Caco-2 (cell line): Measurements from ENCODE around the gene CARHSP1. TPM values are rescaled to one million over a fixed set of nuclear protein-coding genes. Genes with fewer than 3 reads are reported as not detected.
"Not testable (repeated sequence)": the region's sequence is repeated elsewhere in the genome, so short reads cannot be mapped to it uniquely, and the experiment has no call there.

Experiments
- BruUV-seq: library from RNA; stranded (reverse); fragments of 400-500 nt; replicated peaks from 2 replicates; lab custom pipeline; 2021; lab: Mats Ljungman, UMichigan
- CTCF ChIA-PET: fragments of 300-600 bp; sonication (Branson Sonifier 250); formaldehyde crosslinking; loops from one replicate; lab custom pipeline; 2022; ENCODE audit warnings: antibody characterized with exemption; lab: Charles Lee
- POLR2A ChIA-PET: fragments of 300-600 bp; sonication (Branson Sonifier 250); formaldehyde crosslinking; loops from one replicate; lab custom pipeline; 2022; ENCODE audit warnings: antibody characterized with exemption; lab: Charles Lee
- DNase-seq, 2 experiments: peaks; one replicate each; pipeline versions ENCODE4 v3.0.0 to v3.0.0-alpha.2; 2020 to 2022
- H3K27me3 ChIP-seq: replicated peaks from 2 replicates; pipeline ENCODE4 v1.6.0; 2011; ENCODE audit warnings: low read length; ENCODE audit not compliant: control insufficient read depth, insufficient read depth
- H3K36me3 ChIP-seq: 2 replicates; pipeline ENCODE4 v1.5.1; 2011; ENCODE audit warnings: low read length; ENCODE audit not compliant: control insufficient read depth, insufficient read depth
- H3K4me1 ChIP-seq: fragments of 250-450 bp; sonication (Bioruptor Pico); 2 replicates; pipeline ENCODE4 v1.5.1; 2020; ENCODE audit warnings: mild to moderate bottlenecking
- H3K4me3 ChIP-seq: 2 replicates; pipeline ENCODE4 v1.5.1; 2011; ENCODE audit warnings: low read depth, mild to moderate bottlenecking, control low read depth, low read length
- H3K9me3 ChIP-seq: fragments of 250-450 bp; sonication (Bioruptor Pico); 2 replicates; pipeline ENCODE4 v1.5.1; 2020; ENCODE audit warnings: mild to moderate bottlenecking, moderate library complexity
- H3K27ac Mint-ChIP-seq: one replicate; pipeline ENCODE4 v1.8.0; 2022; ENCODE audit warnings: mixed read lengths; ENCODE audit not compliant: unreplicated experiment
- H3K27me3 Mint-ChIP-seq: one replicate; pipeline ENCODE4 v1.8.0; 2022; ENCODE audit warnings: mixed read lengths; ENCODE audit not compliant: insufficient read depth, unreplicated experiment
- H3K36me3 Mint-ChIP-seq: one replicate; pipeline ENCODE4 v1.8.0; 2022; ENCODE audit warnings: mild to moderate bottlenecking, mixed read lengths; ENCODE audit not compliant: insufficient read depth, unreplicated experiment
- H3K4me1 Mint-ChIP-seq: one replicate; pipeline ENCODE4 v1.8.0; 2022; ENCODE audit warnings: low read depth, mixed read lengths; ENCODE audit not compliant: unreplicated experiment
- H3K4me3 Mint-ChIP-seq: one replicate; pipeline ENCODE4 v1.8.0; 2022; ENCODE audit warnings: mild to moderate bottlenecking, moderate library complexity, mixed read lengths; ENCODE audit not compliant: unreplicated experiment
- H3K9me3 Mint-ChIP-seq: one replicate; pipeline ENCODE4 v1.8.0; 2022; ENCODE audit warnings: mixed read lengths; ENCODE audit not compliant: unreplicated experiment
- intact Hi-C: fragments of 100-400 bp; cut with micrococcal nuclease; formaldehyde crosslinking; loops from one replicate; pipeline ENCODE4 v1.10.0; 2022; ENCODE audit not compliant: unreplicated experiment
- total RNA-seq: library from RNA; stranded (reverse); gene quantifications from 2 replicates; pipeline ENCODE4 v1.2.3, GENCODE V29; 2022
- TF ChIP-seq, protein P1 (sequence below), 2 experiments: fragments of 200-600 bp in 1 of 2; IDR thresholded peaks; 1 replicate in 1 of 2; 2 replicates in 1 of 2; pipeline versions ENCODE4 v1.5.1 to v1.8.0; 2011 to 2022; ENCODE audit warnings: antibody characterized with exemption in 1 of 2, control low read depth in 1 of 2, inconsistent platforms in 1 of 2, low read depth in 1 of 2, low read length in 1 of 2, mild to moderate bottlenecking in 1 of 2, moderate library complexity in 1 of 2; ENCODE audit not compliant: insufficient read depth in 1 of 2, severe bottlenecking in 1 of 2, unreplicated experiment in 1 of 2

Gene CARHSP1
- total RNA-seq, 1 experiment from 2014 or later: 103 TPM

DNA sequence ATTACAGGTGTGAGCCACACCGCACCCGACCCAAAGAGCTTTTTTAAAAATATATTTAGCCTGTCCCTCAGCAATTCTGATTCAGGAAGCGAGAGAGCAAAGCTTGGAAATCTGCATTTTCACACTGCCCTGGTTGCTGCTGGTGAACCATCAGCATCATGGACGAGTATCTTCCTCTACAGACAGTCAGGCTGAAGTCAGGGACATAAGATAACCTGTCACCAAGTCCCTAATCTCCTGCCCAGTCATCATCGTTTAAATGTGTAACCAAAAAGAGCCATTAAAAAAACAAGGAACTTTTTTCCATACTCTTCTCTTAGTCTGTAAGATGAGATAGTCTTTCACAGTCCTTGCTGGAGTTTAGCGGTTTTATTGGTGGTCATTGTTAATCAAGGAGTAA lies 64.5 kb downstream of the CARHSP1 start:
- Mint-ChIP-seq H3K27ac (no peak overlapping the region), H3K9me3 (no peaks in the 10 kb centered on the region), H3K4me1 (no peaks in the 10 kb centered on the region), H3K4me3 (no peak overlapping the region), H3K27me3 (no peaks in the 10 kb centered on the region), H3K36me3 (peaks cover 83% of the 10 kb centered on the region)
- BruUV-seq: no TSS peak
- TF ChIP-seq, protein P1, sequence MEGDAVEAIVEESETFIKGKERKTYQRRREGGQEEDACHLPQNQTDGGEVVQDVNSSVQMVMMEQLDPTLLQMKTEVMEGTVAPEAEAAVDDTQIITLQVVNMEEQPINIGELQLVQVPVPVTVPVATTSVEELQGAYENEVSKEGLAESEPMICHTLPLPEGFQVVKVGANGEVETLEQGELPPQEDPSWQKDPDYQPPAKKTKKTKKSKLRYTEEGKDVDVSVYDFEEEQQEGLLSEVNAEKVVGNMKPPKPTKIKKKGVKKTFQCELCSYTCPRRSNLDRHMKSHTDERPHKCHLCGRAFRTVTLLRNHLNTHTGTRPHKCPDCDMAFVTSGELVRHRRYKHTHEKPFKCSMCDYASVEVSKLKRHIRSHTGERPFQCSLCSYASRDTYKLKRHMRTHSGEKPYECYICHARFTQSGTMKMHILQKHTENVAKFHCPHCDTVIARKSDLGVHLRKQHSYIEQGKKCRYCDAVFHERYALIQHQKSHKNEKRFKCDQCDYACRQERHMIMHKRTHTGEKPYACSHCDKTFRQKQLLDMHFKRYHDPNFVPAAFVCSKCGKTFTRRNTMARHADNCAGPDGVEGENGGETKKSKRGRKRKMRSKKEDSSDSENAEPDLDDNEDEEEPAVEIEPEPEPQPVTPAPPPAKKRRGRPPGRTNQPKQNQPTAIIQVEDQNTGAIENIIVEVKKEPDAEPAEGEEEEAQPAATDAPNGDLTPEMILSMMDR (IDR thresholded peaks at IDR 0.05; ENCODE audit: insufficient read depth in 1 of 2, low read depth in 1 of 2, low read length in 1 of 2, severe bottlenecking in 1 of 2, unreplicated experiment in 1 of 2): no peak
- Histone ChIP-seq H3K27me3 (no peaks in the 10 kb centered on the region), H3K9me3 (no peaks in the 10 kb centered on the region), H3K4me1 (no peaks in the 10 kb centered on the region), H3K4me3 (no peak overlapping the region), H3K36me3 (peaks cover 2% of the 10 kb centered on the region; the same call in 1 of the 2 replicates)
- no peak for DNase-seq
- POLR2A ChIA-PET: no interaction called here
- CTCF ChIA-PET: no interaction called here
- intact Hi-C loops: no loop called here

DNA sequence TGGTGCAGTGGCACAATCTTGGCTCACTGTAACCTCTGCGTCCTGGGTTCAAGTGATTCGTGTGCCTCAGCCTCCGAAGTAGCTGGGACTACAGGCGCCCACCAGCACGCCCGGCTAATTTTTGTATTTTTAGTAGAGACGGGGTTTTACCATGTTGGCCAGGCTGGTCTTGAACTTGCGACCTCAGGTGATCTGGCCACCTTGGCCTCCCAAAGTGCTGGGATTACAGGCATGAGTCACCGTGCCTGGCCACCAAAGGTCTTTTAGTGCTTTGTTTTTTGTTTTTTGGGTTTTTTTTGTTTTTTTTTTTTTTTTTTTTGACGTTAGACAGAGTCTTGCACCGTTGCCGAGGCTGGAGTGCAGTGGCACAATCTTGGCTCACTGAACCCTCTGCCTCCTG lies 65.1 kb downstream of the CARHSP1 start:
- H3K4me3 ChIP-seq, H3K9me3 ChIP-seq, H3K27ac Mint-ChIP-seq, intact Hi-C loops, H3K4me3 Mint-ChIP-seq, DNase-seq, H3K4me1 ChIP-seq, H3K36me3 ChIP-seq, H3K27me3 ChIP-seq, H3K27me3 Mint-ChIP-seq, H3K9me3 Mint-ChIP-seq, H3K4me1 Mint-ChIP-seq, BruUV-seq: not testable (repeated sequence)
- ChIA-PET POLR2A (interaction anchor here (0.5 to 0.6 kb wide), 2 partner anchors 18 to 1940 kb away, joined by 3 to 4 read pairs; partner anchors contain the start of gene NUBP1), CTCF (interaction anchor here (0.6 kb wide), 1 partner anchor 245 kb away, joined by 5 read pairs; no protein-coding TSS in a partner anchor)
- peaks cover 80% of the 10 kb centered on the region for H3K36me3 Mint-ChIP-seq

Other genes with a start within 250 kb of the CARHSP1 start
- 35.3 and 39.8 TPM in 2 replicates for gene METTL22, start 247.3 kb downstream of the CARHSP1 start, total RNA-seq
- gene ABAT, start 194.4 kb downstream of the CARHSP1 start, total RNA-seq: 28.8 and 34.9 TPM in 2 replicates
- gene TMEM186, start 71.4 kb downstream of the CARHSP1 start, total RNA-seq: 11.4 and 11.9 TPM in 2 replicates
- gene PMM2, start 71.2 kb downstream of the CARHSP1 start, total RNA-seq: 66.3 and 69.0 TPM in 2 replicates
- gene LITAFD, start 13.3 kb upstream of the CARHSP1 start, total RNA-seq: not detected in 2 replicates
- gene USP7, start 94.9 kb upstream of the CARHSP1 start, total RNA-seq: 139 and 148 TPM in 2 replicates
- gene HAPSTR1, start 222.6 kb upstream of the CARHSP1 start, total RNA-seq: 42.9 and 47.1 TPM in 2 replicates